HepG2 (cell line): ENCODE measurements around the gene CHST3. TPM values are rescaled to one million over a fixed set of nuclear protein-coding genes. Genes with fewer than 3 reads are reported as not detected.

Experiments used
- ESRRA ChIP-seq: sonication (generic); formaldehyde crosslinking; IDR thresholded peaks from 2 replicates; pipeline ENCODE4 v1.5.1; 2020; ENCODE audit warnings: mild to moderate bottlenecking, low read depth, missing genetic modification reagents
- GATAD2A ChIP-seq: IDR thresholded peaks from 2 replicates; pipeline ENCODE4 v1.6.1; 2016
- HIC2 ChIP-seq: sonication (generic); formaldehyde crosslinking; IDR thresholded peaks from 2 replicates; pipeline ENCODE4 v1.9.0; 2022; ENCODE audit warnings: low read depth, missing genetic modification reagents
- NRL ChIP-seq: sonication (generic); formaldehyde crosslinking; IDR thresholded peaks from 2 replicates; pipeline ENCODE4 v1.5.0; 2020; ENCODE audit warnings: missing genetic modification reagents, mild to moderate bottlenecking, moderate library complexity, borderline replicate concordance
- POLR2A ChIP-seq, 2 experiments: IDR thresholded peaks; 2 replicates each; pipeline ENCODE4 v1.6.1; 2011; ENCODE audit warnings: low read depth in 2 of 2, low read length in 2 of 2, mild to moderate bottlenecking in 1 of 2, moderate library complexity in 1 of 2; ENCODE audit not compliant: insufficient read depth in 1 of 2
- ZNF138 ChIP-seq: sonication (generic); formaldehyde crosslinking; IDR thresholded peaks from 2 replicates; pipeline ENCODE4 v1.5.0; 2020; ENCODE audit warnings: mild to moderate bottlenecking, low read depth, missing genetic modification reagents
- ZNF20 ChIP-seq: sonication (generic); formaldehyde crosslinking; IDR thresholded peaks from 2 replicates; pipeline ENCODE4 v1.4.0; 2020; ENCODE audit warnings: mild to moderate bottlenecking, moderate library complexity, missing genetic modification reagents
- ZNF230 ChIP-seq: sonication (generic); formaldehyde crosslinking; IDR thresholded peaks from 2 replicates; pipeline ENCODE4 v1.4.0; 2020; ENCODE audit warnings: mild to moderate bottlenecking, missing genetic modification reagents
- ZNF543 ChIP-seq: sonication (generic); formaldehyde crosslinking; IDR thresholded peaks from 2 replicates; pipeline ENCODE4 v1.4.0; 2020; ENCODE audit warnings: mild to moderate bottlenecking, missing genetic modification reagents
- ZNF550 ChIP-seq: sonication (generic); formaldehyde crosslinking; IDR thresholded peaks from 2 replicates; pipeline ENCODE4 v1.4.0; 2020; ENCODE audit warnings: mild to moderate bottlenecking, missing genetic modification reagents, borderline replicate concordance
- ZNF605 ChIP-seq: sonication (generic); formaldehyde crosslinking; IDR thresholded peaks from 2 replicates; pipeline ENCODE4 v1.8.0; 2022; ENCODE audit warnings: mild to moderate bottlenecking, missing genetic modification reagents
- ZNF772 ChIP-seq: sonication (generic); formaldehyde crosslinking; IDR thresholded peaks from 2 replicates; pipeline ENCODE4 v1.5.0; 2020; ENCODE audit warnings: mild to moderate bottlenecking, missing genetic modification reagents
- ZNF776 ChIP-seq: sonication (generic); formaldehyde crosslinking; IDR thresholded peaks from 2 replicates; pipeline ENCODE4 v1.4.0; 2020; ENCODE audit warnings: mild to moderate bottlenecking, missing genetic modification reagents
- ZNF883 ChIP-seq: sonication (generic); formaldehyde crosslinking; IDR thresholded peaks from 2 replicates; pipeline ENCODE4 v1.5.1; 2020; ENCODE audit warnings: mild to moderate bottlenecking, missing genetic modification reagents; ENCODE audit errors: not compliant biosample characterization
- polyA plus RNA-seq, 8 experiments: library from polyadenylated mRNA; depleted of rRNA in 3 of 8; stranded (reverse) in 7 of 8; unstranded in 1 of 8; fragments of >200 nt; fragmentation: Illumina TruSeq in 4 of 8; extraction: Trizol in 4 of 8; gene quantifications; 2 replicates each; pipeline versions ENCODE4 v1.2.1 to v1.2.3, GENCODE V29; 2011 to 2016; ENCODE audit warnings: low read depth in 4 of 8, missing spikeins in 1 of 8, mixed read lengths in 1 of 8; ENCODE audit not compliant: insufficient read depth in 1 of 8
- total RNA-seq, 5 experiments: library from RNA; depleted of rRNA; stranded (reverse); fragments of >200 nt; fragmentation: Illumina TruSeq; extraction: Trizol; gene quantifications; 2 replicates each; pipeline ENCODE4 v1.2.3, GENCODE V29; 2016; ENCODE audit warnings: low read depth in 1 of 5

CHST3 gene
- total and polyA plus RNA-seq, 2 of the 13 experiments (the other 11 are each of a cell fraction or from before 2014, with no cell fraction given) = 7.2 to 18.7 TPM

- TF ChIP-seq ZNF20 (0 out of 2 replicates have a peak, but pooled peaks have one; percentile 36), ZNF776 (0 out of 2 replicates have a peak, but pooled peaks have one; percentile 49), ESRRA (CRISPR knock-in tag) (0 out of 2 replicates have a peak, but pooled peaks have one; percentile 15), NRL (CRISPR knock-in tag) (no peak), ZNF138 (0 out of 2 replicates have a peak, but pooled peaks have one; percentile 45), ZNF772 (CRISPR knock-in tag) (0 out of 2 replicates have a peak, but pooled peaks have one; percentile 35), GATAD2A (CRISPR knock-in tag) (0 out of 2 replicates have a peak, but pooled peaks have one; percentile 20), ZNF543 (CRISPR knock-in tag) (peak; percentile 38; the same call in 1 of the 2 replicates), ZNF550 (0 out of 2 replicates have a peak, but pooled peaks have one; percentile 43), HIC2 (peak; percentile 41), ZNF605 (CRISPR knock-in tag) (peak; percentile 81), ZNF230 (CRISPR knock-in tag) (peak; percentile 68; the same call in 1 of the 2 replicates), ZNF883 (peak; percentile 30), POLR2A (IDR thresholded peaks at IDR 0.05; ENCODE audit: insufficient read depth in 1 of 2, low read depth in 2 of 2, low read length in 2 of 2) (peak in 1 of 2 experiments; percentile 15; a peak in 2 of 4 replicates)
Observed at GRCh38 chr10:71963351-71964097, 671 bp upstream of the CHST3 start (continued).
